AG09309 (cell line): Measurements from ENCODE around the gene GNG8.
"Not testable (repeated sequence)": the region's sequence is repeated elsewhere in the genome, so short reads cannot be mapped to it uniquely, and the experiment has no call there.

Experiments used
- DNase-seq: peaks from one replicate; pipeline ENCODE4 v3.0.0-alpha.2; 2010; ENCODE audit warnings: low read depth
- H3K4me3 ChIP-seq: 2 replicates; pipeline ENCODE4 v1.5.1; 2011; ENCODE audit warnings: mild to moderate bottlenecking, low read depth, low read length, moderate library complexity; ENCODE audit not compliant: control insufficient read depth
- TF ChIP-seq, protein P1 (sequence below): IDR thresholded peaks from 2 replicates; pipeline ENCODE4 v1.5.1; 2011; ENCODE audit warnings: mild to moderate bottlenecking, low read depth, low read length, inconsistent platforms; ENCODE audit not compliant: insufficient read depth, control insufficient read depth; ENCODE audit errors: missing control alignments

Gene GNG8

GRCh38 chr19:46633130-46633529 is 2.9 kb downstream of the GNG8 start:
- H3K4me3 ChIP-seq = no peak overlapping the region
- TF ChIP-seq, protein P1, sequence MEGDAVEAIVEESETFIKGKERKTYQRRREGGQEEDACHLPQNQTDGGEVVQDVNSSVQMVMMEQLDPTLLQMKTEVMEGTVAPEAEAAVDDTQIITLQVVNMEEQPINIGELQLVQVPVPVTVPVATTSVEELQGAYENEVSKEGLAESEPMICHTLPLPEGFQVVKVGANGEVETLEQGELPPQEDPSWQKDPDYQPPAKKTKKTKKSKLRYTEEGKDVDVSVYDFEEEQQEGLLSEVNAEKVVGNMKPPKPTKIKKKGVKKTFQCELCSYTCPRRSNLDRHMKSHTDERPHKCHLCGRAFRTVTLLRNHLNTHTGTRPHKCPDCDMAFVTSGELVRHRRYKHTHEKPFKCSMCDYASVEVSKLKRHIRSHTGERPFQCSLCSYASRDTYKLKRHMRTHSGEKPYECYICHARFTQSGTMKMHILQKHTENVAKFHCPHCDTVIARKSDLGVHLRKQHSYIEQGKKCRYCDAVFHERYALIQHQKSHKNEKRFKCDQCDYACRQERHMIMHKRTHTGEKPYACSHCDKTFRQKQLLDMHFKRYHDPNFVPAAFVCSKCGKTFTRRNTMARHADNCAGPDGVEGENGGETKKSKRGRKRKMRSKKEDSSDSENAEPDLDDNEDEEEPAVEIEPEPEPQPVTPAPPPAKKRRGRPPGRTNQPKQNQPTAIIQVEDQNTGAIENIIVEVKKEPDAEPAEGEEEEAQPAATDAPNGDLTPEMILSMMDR = no peak
- no peak for DNase-seq

DNA sequence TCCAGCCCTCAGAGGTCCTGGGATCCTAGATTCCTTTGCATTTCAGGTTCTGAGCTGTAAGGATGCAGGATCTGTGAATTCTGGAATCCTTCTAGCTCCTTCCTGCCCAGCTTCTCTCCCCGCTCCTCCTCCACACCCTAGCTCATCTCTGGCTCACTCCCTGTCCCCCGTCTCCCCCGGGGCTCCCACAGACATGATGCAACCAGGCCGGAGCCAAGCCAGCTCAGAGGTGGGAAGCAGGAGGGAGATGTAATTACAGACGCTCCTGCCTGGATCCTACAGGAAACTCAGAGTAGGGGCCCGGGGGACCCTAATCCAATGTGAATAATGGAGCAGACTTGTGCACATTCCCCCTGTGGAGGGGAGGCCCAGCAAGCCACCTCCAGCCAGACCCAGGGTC is 4.5 kb downstream of the GNG8 start:
- TF ChIP-seq, protein P1 = no peak
- no peak for DNase-seq
- H3K4me3 ChIP-seq = no peak overlapping the region

- no peak overlapping the region for H3K4me3 ChIP-seq
- no peak for DNase-seq
- TF ChIP-seq, protein P1 = no peak
These were observed 5.3 kb downstream of the GNG8 start for GRCh38 chr19:46630586-46631205.

GRCh38 chr19:46629546-46630025 is 6.4 kb downstream of the GNG8 start:
- H3K4me3 ChIP-seq = no peak overlapping the region
- no peak for DNase-seq
- TF ChIP-seq, protein P1 = no peak

- not testable (repeated sequence) for DNase-seq, H3K4me3 ChIP-seq
These were observed 7.0 kb downstream of the GNG8 start for GRCh38 chr19:46628970-46629369.

DNA sequence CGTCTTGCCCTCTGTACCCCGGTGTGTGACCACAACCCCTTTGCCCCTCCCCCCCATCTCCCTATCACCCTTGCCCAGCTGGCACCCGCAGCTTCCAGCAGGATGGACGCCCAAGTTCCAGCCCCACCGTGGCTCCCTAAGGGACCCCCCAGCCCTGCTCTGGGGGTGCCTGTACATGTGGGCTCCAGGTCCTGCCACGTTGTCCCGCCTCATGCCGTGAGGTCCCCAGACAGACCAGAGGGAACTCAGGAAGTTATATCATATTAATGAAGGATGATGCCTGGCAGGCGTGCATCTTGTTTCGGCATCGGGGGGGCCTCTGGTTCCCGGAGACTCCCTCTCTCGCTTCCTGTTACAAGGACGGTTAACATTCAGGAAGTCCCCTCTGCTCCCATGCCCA is 9.6 kb downstream of the GNG8 start:
- H3K4me3 ChIP-seq = no peak overlapping the region
- TF ChIP-seq, protein P1 = no peak
- no peak for DNase-seq

DNA sequence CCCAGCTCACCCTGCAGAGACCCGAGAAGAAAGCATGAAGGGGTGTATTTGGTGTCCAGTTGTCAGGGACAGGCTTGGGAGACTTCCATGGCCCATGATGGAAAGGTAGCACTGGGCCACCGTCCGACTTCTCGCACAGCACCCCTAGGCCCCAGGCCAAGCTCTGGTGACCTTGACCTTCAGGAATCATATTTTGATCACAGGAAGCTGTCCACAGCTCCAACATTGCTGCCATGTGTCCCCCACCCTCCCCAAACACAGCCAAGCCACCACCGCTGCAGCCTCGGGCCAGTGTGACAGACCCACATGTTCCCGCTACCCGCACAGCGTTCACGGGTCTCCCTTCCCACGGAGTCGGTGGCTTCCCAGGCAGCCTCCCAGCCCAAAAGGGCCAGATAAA is 10.3 kb downstream of the GNG8 start:
- DNase-seq = no peak
- no peak overlapping the region for H3K4me3 ChIP-seq
- TF ChIP-seq, protein P1 = no peak
